Hematopoietic multipotent progenitor cell treated with erythropoietin and hydrocortisone succinate and interleukin-3 and kit ligand, for 4 days (in vitro differentiated cells): ENCODE data around the gene CCL26.
"Not testable (repeated sequence)": the region's sequence is repeated elsewhere in the genome, so short reads cannot be mapped to it uniquely, and the experiment has no call there.

Source experiments
- DNase-seq: peaks from one replicate; pipeline ENCODE4 v3.0.0-alpha.2; 2015

Gene CCL26, protein sequence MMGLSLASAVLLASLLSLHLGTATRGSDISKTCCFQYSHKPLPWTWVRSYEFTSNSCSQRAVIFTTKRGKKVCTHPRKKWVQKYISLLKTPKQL

DNA sequence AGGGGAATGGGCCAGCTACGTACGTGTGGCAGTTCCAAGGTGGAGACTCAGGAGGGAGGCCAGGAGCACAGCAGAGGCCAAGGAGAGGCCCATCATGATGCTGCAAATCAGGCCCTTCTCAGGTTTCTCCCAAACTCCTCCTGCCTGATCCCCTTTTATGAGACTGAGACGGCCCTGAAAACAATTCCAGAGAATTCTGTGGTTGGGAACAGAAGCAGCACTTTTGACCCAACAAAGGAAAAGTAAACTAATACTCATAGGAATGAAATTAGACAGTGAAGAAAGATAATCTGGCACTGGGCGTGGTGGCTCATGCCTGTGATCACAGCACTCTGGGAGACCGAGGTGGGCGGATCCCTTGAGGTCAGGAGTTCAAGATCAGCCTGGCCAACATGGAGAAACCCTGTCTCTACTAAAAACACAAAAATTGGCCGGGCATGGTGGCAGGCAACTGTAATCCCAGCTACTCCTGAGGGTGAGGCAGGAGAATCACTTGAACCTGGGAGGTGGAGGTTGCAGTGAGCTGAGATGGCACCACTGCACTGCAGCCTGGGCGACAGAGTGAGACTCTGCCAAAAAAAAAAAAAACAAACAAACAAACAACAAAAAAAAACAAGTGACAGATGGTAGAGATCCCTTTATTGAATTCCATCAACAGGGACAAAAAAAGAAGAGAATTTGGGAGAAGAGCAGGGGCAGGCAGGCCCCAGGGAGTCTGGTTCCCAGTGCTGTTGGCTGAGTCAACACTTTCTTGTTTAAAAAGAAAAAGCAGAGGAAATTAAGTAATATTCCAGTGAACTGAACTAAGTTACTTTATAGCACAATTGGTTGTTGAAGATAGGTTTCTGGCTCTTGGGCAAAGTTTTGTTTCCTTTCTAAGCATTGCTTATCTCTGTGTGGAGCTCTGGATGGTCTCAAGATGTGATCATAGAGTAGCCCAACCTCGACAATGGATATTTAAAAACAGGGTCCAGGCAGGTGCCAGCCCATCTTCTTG, at the start of gene CCL26:
Gene CCL26, minus strand, starts transcription at position 131 of the 997 bp plus-strand sequence. Its CDS starts 35 bp downstream, at position 96.
- peak; percentile 29 for DNase-seq

DNA sequence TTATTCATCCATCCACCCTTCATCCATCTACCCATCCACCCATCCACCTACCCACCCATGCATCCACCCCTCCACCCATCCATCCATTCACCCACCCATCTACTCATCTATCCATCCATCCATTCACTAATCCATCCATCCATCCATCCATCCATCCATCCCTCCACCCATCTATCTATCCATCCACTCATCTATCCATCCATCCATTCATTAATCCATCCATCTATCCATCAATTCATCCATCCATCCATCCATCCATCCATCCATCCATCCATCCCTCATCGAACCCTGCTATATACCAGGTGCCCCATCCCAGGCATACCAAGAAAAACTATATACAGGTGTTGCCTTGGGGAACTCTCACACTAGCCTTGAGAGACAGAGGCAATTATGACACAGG, 48.7 kb upstream of the CCL26 start:
- DNase-seq: no peak

DNA sequence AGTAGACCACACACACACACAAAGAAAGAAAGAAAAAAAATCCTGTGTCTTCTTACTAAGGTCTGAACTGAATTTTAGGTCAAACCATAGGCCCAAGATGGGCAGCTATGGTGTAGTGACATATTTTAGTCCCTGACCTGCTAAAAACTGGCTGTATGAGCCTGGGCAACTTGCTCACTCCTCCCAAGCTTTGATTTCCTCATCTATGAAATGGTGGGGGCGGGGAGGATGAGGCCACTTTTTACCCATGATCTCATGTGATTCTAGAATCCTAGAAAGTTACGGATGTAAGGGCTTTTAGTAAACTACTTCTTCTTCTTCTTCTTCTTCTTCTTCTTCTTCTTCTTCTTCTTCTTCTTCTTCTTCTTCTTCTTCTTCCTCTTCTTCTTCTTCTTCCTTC, 47.7 kb upstream of the CCL26 start:
- no peak for DNase-seq

DNA sequence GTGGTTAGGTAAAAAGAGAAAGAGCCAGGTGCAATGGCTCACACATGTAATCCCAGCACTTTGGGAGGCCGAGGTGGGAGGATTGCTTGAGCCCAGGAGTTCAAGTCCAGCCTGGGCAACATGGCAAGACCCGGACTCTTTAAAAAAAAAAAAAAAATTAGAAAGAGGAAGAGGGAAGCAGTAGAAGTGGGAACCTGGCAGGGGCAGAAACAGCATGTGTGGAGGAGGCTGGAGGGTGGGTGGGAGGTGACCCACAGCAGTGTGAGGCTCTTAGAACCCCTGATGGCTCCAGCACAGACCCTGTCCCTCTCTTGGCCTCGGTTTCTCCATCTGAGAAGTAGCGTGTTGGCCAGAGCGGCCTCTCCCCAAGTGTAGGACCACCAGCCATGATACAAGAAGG, 46.5 kb upstream of the CCL26 start:
- DNase-seq: no peak

DNA sequence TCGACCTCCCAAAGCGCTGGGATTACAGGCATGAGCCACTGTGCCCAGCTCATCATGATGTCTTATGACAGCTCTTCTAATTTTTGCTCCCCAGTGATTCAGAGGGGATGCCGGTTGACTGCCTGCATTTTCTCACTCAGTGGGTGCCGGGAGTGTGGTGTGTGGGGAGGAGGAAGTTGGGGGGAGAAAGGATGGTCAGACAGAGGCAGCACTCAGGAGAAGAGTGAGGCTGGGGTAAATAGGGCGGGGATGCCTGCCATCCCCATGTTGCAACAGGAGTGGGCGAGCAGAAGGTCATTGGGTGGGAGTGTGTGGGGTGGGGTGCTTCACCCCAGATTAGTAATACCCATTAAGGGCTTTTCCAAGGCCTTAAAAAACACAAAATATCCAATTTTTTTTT, 45.1 kb upstream of the CCL26 start:
- no peak for DNase-seq

DNA sequence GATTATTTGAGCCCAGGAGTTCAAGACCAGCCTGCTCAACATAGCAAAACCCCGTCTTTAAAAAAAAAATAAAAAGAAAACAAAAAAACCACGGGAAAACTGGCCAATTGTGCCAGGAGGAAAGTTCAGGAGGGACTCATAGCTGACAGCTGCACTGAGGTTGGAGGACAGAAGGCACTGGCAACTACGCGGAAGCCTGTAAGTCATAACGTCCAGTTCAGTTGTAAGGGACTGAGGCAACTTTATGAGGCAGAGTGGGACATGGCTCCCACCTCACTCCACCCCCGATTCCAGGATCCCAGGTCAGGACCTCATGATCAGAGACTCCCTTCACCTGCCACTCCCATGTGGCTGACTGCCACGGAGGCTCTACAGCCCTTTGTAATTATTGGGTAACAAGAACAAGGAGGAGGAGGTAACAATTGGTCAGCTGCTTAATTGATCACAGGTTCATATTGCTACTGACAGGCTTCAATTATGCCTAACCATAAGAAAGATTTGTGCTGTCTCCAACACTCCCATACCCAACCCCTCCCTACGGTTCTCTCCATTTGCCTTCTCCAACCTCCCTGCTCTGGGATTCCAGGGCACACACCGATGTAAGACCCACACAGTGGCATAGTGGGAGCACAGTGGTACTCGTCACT, 43.5 kb upstream of the CCL26 start:
- no peak for DNase-seq

DNA sequence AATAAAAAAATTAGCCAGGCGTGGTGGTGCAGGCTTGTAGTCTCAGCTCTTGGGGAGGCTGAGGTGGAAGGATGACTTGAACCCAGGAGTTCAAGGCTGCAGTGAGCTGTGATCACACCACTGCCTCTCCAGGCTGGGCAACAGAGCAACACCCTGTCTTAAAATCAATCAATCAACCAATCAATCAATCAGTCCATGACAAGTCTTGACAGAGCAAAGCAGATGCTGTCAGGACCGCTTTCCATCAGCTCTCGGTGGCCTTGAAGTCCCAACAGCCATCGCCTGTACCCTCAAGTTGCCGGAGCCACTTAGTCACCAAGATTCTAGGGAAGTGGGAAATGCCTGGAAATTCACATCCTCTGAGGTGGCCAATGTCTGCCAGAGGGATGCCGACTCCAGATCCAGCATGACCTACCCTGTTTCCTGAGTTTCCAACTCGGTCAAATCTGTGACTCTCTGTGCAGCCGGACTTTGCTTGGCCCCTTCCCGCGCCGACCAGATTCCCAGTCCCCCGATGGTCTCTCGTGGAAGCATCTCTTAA, 42.5 kb upstream of the CCL26 start:
- no peak for DNase-seq

DNA sequence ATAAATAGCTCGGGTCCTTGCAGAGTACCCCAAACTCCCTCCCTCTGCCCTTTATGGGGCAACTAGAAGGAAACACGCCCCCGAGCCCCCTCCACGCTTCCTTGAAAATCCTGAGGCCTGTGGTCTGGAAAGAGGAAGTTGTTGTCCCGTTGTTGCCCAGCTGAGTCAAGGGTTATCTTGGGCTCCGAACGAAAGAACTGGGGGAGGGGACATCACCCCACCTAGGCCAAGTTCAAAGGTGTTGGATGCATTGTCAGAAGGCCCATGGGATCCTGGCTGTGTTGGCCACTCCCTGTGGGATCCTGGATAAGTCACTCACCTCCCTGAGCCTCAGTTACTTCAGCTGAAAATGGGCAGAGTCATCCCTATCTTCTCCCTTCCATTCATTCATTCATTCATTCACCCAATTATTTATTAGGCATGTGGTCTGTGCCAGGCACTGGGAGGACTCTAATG, 41.8 kb upstream of the CCL26 start, which contains the start of gene CCL24:
Gene CCL24, minus strand, starts transcription at position 26 of the 456 bp plus-strand sequence. CDS start 91 bp downstream, outside the sequence.
- DNase-seq: peak; percentile 58

DNA sequence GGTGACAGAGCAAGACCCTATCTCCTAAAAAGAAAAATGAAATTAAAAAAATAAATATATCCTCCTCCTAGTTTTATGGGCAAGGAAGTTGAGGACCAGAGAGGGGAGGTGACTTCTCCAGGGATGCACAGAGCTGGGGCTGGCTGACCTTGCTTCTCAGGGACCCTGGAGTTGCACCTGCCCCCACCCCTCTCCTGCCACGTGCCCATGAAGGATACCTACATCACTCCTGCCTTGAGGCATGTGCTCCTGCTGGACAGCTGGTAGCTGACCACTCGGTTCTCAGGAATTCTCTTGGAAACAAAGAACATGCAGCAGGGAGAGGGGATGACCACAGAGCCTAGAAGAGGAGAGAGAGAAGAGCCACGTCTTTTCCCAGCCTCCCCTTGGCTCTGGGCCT, 41.1 kb upstream of the CCL26 start:
- DNase-seq: no peak

DNA sequence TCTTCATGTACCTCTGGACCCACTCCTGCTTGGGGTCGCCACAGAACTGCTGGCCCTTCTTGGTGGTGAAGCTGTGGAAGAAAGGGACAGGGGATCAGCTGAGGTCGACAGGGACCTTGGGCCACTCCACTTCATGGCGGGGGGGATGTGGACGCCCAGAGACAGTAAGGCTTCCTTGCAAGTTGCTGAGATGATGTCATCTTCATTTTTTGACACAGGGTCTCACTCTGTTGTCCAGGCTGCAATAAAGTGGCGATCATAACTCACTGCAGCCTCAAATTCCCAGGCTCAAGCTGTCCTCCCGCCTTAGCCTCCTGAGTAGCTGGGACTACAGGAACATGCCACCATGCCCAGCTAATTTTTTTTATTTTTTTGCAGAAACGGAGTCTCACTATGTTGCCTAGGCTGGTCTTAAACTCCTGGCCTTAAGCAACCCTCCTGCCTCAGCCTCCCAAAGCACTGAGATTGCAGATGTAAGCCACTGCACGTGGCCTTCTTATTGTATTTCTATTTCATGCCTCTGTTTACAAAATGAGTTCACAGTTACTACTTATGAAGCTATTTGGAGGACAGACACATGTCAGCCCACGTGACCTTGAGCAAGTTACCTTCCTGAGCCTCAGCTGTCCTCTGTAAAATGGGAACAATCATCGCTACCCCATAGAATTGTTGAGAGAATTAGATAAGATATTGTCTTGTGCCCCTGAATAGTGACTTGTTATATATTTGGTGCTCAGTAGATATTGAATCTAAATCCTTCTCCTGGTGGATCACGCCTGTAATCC, 40.1 kb upstream of the CCL26 start:
- DNase-seq: no peak

DNA sequence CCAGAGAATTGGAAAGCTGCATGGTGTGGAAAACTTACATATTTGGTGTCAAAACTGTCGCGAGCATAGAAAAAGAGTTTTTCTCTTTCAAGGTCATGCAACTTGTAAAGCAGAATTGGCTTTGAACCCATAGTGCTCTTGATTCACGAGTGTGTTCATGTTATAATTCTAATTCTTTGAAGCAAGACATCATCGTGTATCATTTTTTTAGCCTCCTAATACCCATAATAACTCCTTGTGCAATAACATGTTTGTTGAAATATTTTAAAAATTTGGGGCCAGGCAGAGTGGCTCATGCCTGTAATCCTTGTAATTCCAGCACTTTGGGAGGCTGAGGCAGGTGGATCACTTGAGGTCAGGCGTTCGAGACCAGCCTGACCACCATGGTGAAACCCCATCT, 37.4 kb upstream of the CCL26 start:
- no peak for DNase-seq

DNA sequence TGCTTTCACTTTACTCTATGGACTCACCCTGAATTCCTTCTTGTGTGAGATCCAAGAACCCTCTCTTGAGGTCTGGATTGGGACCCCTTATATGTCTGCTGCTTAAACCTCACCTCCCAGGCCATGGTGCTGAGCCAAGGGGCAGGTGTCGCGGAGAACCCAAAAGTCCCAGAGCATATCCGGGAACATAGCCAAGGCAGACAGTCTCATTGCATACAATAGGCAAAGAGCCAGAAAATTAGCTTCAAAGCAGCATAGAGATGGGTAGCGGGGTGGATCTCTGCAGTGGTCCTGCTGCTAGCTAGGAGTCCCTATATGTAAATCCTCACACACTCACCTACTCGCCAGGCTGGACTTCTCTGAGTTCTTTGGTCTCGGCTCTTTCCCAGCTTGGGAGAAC, 36.1 kb upstream of the CCL26 start:
- DNase-seq: no peak

DNA sequence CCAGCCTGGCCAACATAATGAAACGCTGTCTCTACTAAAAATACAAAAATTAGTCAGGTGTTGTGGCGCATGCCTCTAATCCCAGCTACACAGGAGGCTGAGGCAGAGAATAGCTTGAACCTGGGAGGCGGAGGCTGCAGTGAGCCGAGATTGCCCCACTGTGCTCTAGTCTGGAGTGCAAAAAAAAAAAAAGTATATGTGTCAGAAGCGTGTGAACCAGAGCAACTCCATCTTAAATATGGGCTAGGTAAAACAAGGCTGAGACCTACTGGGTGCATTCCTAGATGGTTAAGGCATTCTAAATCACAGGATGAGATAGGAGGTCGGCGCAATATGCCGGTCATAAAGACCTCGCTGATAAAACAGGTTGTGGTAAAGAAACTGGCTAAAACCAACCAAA, 35.4 kb upstream of the CCL26 start:
- DNase-seq: no peak

DNA sequence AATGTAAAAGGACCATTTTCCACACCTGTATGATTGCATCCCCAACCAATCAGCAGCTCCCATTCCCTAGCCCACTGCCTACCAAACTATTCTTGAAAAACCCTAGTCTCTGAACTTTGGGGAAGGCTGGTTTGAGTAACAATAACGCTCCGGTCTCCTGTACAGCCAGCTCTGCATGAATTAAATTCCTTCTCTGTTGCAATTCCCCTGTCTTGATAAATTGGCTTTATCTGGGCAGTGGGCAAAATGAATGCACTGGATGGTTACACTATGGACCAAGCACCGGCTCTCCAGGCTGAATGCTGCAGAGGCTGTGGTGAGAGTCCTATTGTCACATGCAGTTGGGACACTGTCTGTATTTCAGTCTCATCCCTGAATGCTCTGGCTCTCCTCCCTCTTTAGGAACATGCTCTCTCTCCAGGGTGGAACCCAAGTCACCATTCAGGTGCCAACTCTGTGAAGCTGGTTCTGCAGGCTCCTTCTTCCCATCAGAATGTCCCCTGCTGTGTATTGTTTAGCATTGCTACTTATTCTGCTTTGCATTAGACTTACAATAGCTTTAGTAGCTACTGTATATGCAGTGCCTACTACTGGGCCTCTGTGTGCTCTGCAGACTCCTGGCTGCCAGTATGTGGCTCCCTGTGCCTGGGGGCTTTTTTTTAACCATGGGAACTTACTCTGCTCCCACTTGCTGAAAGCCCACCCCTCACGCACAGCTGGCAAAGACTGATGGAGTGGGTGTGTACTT, 34.7 kb upstream of the CCL26 start:
- DNase-seq: no peak

DNA sequence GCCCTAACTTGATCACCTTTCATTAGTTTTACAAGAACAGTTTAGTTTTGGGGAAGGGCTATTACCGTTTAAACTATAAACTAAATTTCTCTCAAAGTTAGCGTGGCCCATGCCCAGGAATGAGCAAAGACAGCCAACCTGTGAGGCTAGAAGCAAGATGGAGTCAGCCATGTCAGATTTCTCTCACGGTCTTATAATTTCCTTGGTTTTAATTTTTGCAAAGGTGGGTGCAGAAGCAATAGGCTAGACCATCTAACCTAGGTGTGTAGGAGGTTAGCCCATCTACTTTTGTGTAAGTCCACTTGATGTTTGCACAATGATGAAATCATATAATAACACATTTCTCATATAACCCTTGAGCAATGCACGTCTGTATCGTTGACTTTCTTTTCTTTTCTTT, 32.7 kb upstream of the CCL26 start:
- no peak for DNase-seq

DNA sequence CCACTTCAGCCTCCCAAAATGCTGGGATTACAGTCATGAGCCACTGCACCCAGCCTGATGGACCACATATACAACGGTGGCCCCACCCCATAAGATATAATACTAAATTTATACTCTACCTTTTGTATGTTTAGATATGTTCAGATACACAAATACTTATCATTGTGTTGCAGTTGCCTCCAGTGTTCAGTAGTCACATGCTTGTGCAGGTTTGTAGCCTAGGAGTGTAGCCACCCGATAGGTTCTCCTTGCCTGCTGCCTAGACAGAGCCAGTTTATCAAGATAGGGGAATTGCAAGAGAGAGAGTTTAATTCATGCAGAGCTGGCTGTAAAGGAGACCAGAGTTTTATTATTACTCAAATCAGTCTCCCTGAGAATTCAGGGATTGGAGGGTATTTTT, 32.0 kb upstream of the CCL26 start:
- DNase-seq: peak; percentile 13

DNA sequence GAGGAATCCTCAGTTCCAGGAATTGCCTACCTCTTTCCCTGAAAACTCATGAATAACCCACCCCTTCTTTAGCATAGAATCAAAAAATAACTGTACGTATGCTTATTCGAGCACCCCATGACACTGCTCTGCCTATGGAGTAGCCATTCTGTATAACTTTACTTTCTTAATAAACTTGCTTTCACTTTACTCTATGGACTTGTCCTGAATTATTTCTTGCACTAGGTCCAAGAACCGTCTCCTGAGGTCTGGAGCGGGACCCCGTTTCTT, 30.5 kb upstream of the CCL26 start:
- DNase-seq: no peak

DNA sequence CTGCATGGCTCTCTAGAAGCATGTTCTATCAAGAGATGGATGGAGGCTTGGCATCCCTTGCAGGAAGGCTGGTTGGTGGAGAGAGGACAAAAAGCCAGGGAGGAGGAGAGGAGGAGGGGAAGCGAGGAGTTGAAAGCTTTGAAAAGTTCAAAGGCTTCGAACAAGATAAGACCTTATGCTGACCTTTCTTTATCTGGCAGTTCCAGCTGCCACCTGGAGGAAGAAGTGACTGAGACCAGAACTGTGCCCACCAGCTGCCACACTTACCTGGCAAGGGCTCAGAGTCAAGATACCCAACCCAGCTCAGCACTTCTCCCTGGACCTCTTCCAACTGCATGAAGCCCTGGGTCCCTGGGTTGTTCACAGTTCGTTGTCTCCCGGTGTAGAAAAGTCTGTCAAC, 26.8 kb upstream of the CCL26 start:
- DNase-seq: peak; percentile 48

DNA sequence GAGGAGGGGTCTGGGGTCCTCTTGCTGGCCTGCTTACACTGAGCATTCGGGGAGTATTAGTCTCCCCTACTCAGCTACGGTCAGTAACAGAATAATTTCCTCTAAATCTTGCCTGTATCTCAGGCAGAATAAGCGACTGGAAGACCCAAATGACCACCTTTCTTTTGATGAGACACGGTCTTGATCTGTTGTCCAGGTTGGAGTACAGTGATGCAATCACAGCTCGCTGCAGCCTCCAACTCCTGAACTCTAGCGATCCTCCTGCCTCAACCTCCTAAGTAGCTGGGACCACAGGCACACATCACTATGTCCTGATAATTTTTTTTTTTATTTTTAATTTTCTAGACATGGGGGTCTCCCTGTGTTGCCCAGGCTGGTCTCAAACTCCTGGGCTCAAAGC, 24.4 kb upstream of the CCL26 start:
- DNase-seq: no peak

DNA sequence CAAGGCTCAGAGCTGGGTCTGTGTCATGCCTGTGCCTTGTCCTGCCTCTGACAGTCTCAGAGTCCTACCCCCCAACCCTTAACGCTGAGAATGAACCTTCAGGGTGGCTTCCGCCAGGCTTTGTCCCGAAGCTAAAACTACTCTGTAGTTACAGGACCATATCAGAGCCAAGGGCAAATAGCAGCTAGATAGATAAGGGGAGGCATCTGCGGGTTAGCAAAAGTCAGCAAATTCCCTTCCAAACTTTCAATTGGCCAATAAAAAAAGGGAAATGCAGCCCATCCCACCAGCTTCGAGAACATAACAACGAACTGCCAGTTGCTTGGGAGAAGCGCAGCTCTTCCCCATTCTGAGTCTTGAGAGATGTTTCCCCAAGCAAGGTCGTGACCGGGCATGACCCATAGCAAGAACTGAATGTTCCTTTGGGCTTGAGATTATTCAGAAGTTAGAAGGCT, 23.8 kb upstream of the CCL26 start:
- DNase-seq: peak; percentile 26

DNA sequence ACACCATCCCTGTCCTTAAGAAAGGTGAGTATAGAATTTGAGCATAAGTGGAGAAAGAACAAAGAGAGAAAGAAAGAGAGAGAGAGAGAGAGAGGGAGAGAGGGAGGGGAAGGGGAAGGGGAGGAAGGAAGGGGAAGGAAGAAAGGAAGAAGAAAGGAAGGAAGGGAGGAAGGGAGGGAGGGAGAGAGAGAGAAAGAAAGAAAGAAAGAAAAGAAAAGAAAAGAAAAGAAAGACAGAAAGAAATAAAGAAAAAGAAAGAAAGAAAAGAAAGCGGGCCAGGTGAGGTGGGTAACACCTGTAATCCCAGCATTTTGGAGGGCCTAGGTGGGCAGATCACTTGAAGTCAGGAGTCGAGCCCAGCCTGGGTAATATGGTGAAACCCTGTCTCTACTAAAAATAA, 21.7 kb upstream of the CCL26 start:
- no peak for DNase-seq

DNA sequence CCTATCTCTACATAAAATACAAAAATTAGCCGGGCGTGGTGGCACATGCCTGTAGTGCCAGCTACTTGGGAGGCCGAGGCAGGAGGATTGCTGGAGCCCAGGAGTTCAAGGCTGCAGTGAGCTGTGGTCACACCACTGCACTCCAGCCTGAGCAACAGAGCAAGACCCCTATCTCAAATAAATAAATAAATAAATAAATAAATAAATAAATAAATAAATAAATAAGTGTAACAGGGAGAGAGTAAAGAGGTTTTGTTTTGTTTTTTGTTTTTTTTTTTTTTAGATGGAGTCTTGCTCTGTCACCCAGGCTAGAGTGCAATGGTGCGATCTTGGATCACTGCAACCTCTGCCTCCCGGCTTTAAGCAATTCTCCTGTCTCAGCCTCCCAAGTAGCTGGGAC, 20.6 kb upstream of the CCL26 start:
- DNase-seq: not testable (repeated sequence)
